ENCODE data around the gene TMEM273. TPM values are rescaled to one million over a fixed set of nuclear protein-coding genes. Genes with fewer than 3 reads are reported as not detected.

The TMEM273 gene
- total RNA-seq, 1 experiment from 2014 or later = not detected

- H3K9me2 ChIP-seq (replicated peaks; ENCODE audit: insufficient read depth, low read length) = no peaks in the 10 kb centered on the region
- no peaks in the 10 kb centered on the region for H3K9me3 ChIP-seq (ENCODE audit: low read length)
- H3K27ac ChIP-seq (ENCODE audit: low read length) = no peak overlapping the region
- H3K9ac ChIP-seq (ENCODE audit: low read length) = no peak overlapping the region
- H3K4me1 ChIP-seq (ENCODE audit: low read length) = no peaks in the 10 kb centered on the region
- no peak overlapping the region for H3K4me3 ChIP-seq (ENCODE audit: low read length)
- no peaks in the 10 kb centered on the region for H3K36me3 ChIP-seq (ENCODE audit: insufficient read depth, low read length)
- DNase-seq = no peak
- no peaks in the 10 kb centered on the region for H4K20me1 ChIP-seq (ENCODE audit: insufficient read depth, low read depth, low read length)
- no peak overlapping the region for H3K4me2 ChIP-seq (ENCODE audit: low read depth, low read length, poor library complexity, severe bottlenecking)
- H3K79me2 ChIP-seq (ENCODE audit: low read length) = no peaks in the 10 kb centered on the region
- H3K27me3 ChIP-seq (ENCODE audit: low read length) = no peaks in the 10 kb centered on the region
- no peak overlapping the region for H2AFZ ChIP-seq (ENCODE audit: low read length)
Measured at GRCh38 chr10:49108656-49109055, 79.5 kb downstream of the TMEM273 start.

- H3K27ac ChIP-seq (ENCODE audit: low read length) = no peak overlapping the region
- no peaks in the 10 kb centered on the region for H3K9me2 ChIP-seq (replicated peaks; ENCODE audit: insufficient read depth, low read length)
- no peaks in the 10 kb centered on the region for H3K36me3 ChIP-seq (ENCODE audit: insufficient read depth, low read length)
- no peak for DNase-seq
- no peaks in the 10 kb centered on the region for H3K79me2 ChIP-seq (ENCODE audit: low read length)
- H3K27me3 ChIP-seq (ENCODE audit: low read length) = no peaks in the 10 kb centered on the region
- no peak overlapping the region for H2AFZ ChIP-seq (ENCODE audit: low read length)
- H3K9me3 ChIP-seq (ENCODE audit: low read length) = no peaks in the 10 kb centered on the region
- H3K4me2 ChIP-seq (ENCODE audit: low read depth, low read length, poor library complexity, severe bottlenecking) = no peak overlapping the region
- H4K20me1 ChIP-seq (ENCODE audit: insufficient read depth, low read depth, low read length) = no peaks in the 10 kb centered on the region
- H3K4me3 ChIP-seq (ENCODE audit: low read length) = no peak overlapping the region
- no peak overlapping the region for H3K9ac ChIP-seq (ENCODE audit: low read length)
- no peaks in the 10 kb centered on the region for H3K4me1 ChIP-seq (ENCODE audit: low read length)
Measured at GRCh38 chr10:49107887-49108267, 80.3 kb downstream of the TMEM273 start.

- no peak overlapping the region for H3K27ac ChIP-seq (ENCODE audit: low read length)
- H3K9ac ChIP-seq (ENCODE audit: low read length) = no peak overlapping the region
- no peak overlapping the region for H2AFZ ChIP-seq (ENCODE audit: low read length)
- H4K20me1 ChIP-seq (ENCODE audit: insufficient read depth, low read depth, low read length) = no peaks in the 10 kb centered on the region
- no peak for DNase-seq
- no peak overlapping the region for H3K4me2 ChIP-seq (ENCODE audit: low read depth, low read length, poor library complexity, severe bottlenecking)
- H3K27me3 ChIP-seq (ENCODE audit: low read length) = no peaks in the 10 kb centered on the region
- no peaks in the 10 kb centered on the region for H3K4me1 ChIP-seq (ENCODE audit: low read length)
- no peaks in the 10 kb centered on the region for H3K79me2 ChIP-seq (ENCODE audit: low read length)
- H3K36me3 ChIP-seq (ENCODE audit: insufficient read depth, low read length) = no peaks in the 10 kb centered on the region
- no peaks in the 10 kb centered on the region for H3K9me2 ChIP-seq (replicated peaks; ENCODE audit: insufficient read depth, low read length)
- no peaks in the 10 kb centered on the region for H3K9me3 ChIP-seq (ENCODE audit: low read length)
- H3K4me3 ChIP-seq (ENCODE audit: low read length) = no peak overlapping the region
Measured at GRCh38 chr10:49107111-49107886, 80.9 kb downstream of the TMEM273 start.

GRCh38 chr10:49106451-49106850, 81.7 kb downstream of the TMEM273 start:
- Histone ChIP-seq H3K79me2 (ENCODE audit: low read length) (no peaks in the 10 kb centered on the region), H3K4me1 (ENCODE audit: low read length) (no peaks in the 10 kb centered on the region), H3K27ac (ENCODE audit: low read length) (no peak overlapping the region), H3K9me2 (replicated peaks; ENCODE audit: insufficient read depth, low read length) (no peaks in the 10 kb centered on the region), H3K9ac (ENCODE audit: low read length) (no peak overlapping the region), H4K20me1 (ENCODE audit: insufficient read depth, low read depth, low read length) (no peaks in the 10 kb centered on the region), H3K4me3 (ENCODE audit: low read length) (no peak overlapping the region), H3K36me3 (ENCODE audit: insufficient read depth, low read length) (no peaks in the 10 kb centered on the region), H3K27me3 (ENCODE audit: low read length) (no peaks in the 10 kb centered on the region), H2AFZ (ENCODE audit: low read length) (no peak overlapping the region), H3K9me3 (ENCODE audit: low read length) (no peaks in the 10 kb centered on the region), H3K4me2 (ENCODE audit: low read depth, low read length, poor library complexity, severe bottlenecking) (no peak overlapping the region)
- DNase-seq = no peak

- Histone ChIP-seq H3K27ac (ENCODE audit: low read length) (no peak overlapping the region), H3K36me3 (ENCODE audit: insufficient read depth, low read length) (no peaks in the 10 kb centered on the region), H3K9ac (ENCODE audit: low read length) (no peak overlapping the region), H3K4me2 (ENCODE audit: low read depth, low read length, poor library complexity, severe bottlenecking) (no peak overlapping the region), H3K27me3 (ENCODE audit: low read length) (no peaks in the 10 kb centered on the region), H3K79me2 (ENCODE audit: low read length) (no peaks in the 10 kb centered on the region), H3K9me2 (replicated peaks; ENCODE audit: insufficient read depth, low read length) (no peaks in the 10 kb centered on the region), H3K4me3 (ENCODE audit: low read length) (no peak overlapping the region), H3K9me3 (ENCODE audit: low read length) (no peaks in the 10 kb centered on the region), H2AFZ (ENCODE audit: low read length) (no peak overlapping the region), H3K4me1 (ENCODE audit: low read length) (no peaks in the 10 kb centered on the region), H4K20me1 (ENCODE audit: insufficient read depth, low read depth, low read length) (no peaks in the 10 kb centered on the region)
- DNase-seq = no peak
Measured at GRCh38 chr10:49105076-49105475, 83.1 kb downstream of the TMEM273 start.

Other genes starting within 250 kb of the TMEM273 start
- gene LRRC18, start 248.6 kb downstream of the TMEM273 start, total RNA-seq (2014; rRNA removed; shearing (Covaris generic); ENCODE audit: low replicate concordance) = 3.4 TPM in 1 of 2 replicates, not detected in the other
- gene VSTM4, start 72.9 kb downstream of the TMEM273 start, total RNA-seq (2014; rRNA removed; shearing (Covaris generic); ENCODE audit: low replicate concordance) = not detected in 2 replicates
- not detected in 2 replicates for gene FAM170B, start 54.4 kb downstream of the TMEM273 start, total RNA-seq (2014; rRNA removed; shearing (Covaris generic); ENCODE audit: low replicate concordance)
- not detected in 2 replicates for gene C10orf71, start 110.8 kb upstream of the TMEM273 start, total RNA-seq (2014; rRNA removed; shearing (Covaris generic); ENCODE audit: low replicate concordance)
- gene DRGX, start 207.7 kb upstream of the TMEM273 start, total RNA-seq (2014; rRNA removed; shearing (Covaris generic); ENCODE audit: low replicate concordance) = not detected in 2 replicates

All from Karpas-422 (cell line).